ENCODE measurements around the gene FUT6. TPM values are rescaled to one million over a fixed set of nuclear protein-coding genes. Genes with fewer than 3 reads are reported as not detected.
"Not testable (repeated sequence)": the region's sequence is repeated elsewhere in the genome, so short reads cannot be mapped to it uniquely, and the experiment has no call there.

FUT6 gene
- not detected in 2 replicates for total RNA-seq
- long read RNA-seq, result 0 reads

- TF ChIP-seq CTCF (conservative IDR thresholded peaks at IDR 0.05), result no peak
- no peak within 1 kb of the TSS for H3K27ac Mint-ChIP-seq (ENCODE audit: unreplicated experiment)
- no peaks in the 10 kb centered on the region for H3K9me3 Mint-ChIP-seq
- DNase-seq (ENCODE audit: low read depth, low spot score), result no peak
- H3K36me3 Mint-ChIP-seq (ENCODE audit: low read depth), result no peaks in the 10 kb centered on the region
- no peaks in the 10 kb centered on the region for H3K4me1 Mint-ChIP-seq
- no peak within 1 kb of the TSS for H3K4me3 Mint-ChIP-seq
- peaks cover 5% of the 10 kb centered on the region for H3K27me3 Mint-ChIP-seq (ENCODE audit: low read depth)
Measured at GRCh38 chr19:5839065-5840017, at the start of gene FUT6. Gene FUT6 (minus strand): TSS chr19:5839702. CDS start chr19:5832567, 7,135 bp downstream.

- H3K27ac Mint-ChIP-seq (ENCODE audit: unreplicated experiment); H3K9me3 Mint-ChIP-seq: not testable (repeated sequence)
- peaks cover 19% of the 10 kb centered on the region for H3K27me3 Mint-ChIP-seq (ENCODE audit: low read depth)
Measured at GRCh38 chr19:5884065-5884811, 44.7 kb upstream of the FUT6 start.

GRCh38 chr19:5883157-5883873 lies 43.8 kb upstream of the FUT6 start:
- H3K4me3 Mint-ChIP-seq; H3K4me1 Mint-ChIP-seq; DNase-seq (ENCODE audit: low read depth, low spot score); H3K27ac Mint-ChIP-seq (ENCODE audit: unreplicated experiment); H3K9me3 Mint-ChIP-seq; H3K36me3 Mint-ChIP-seq (ENCODE audit: low read depth): not testable (repeated sequence)
- H3K27me3 Mint-ChIP-seq (ENCODE audit: low read depth), result peaks cover 17% of the 10 kb centered on the region

More at GRCh38 chr19:5884065-5884811, 44.7 kb upstream of the FUT6 start:
- not testable (repeated sequence) for DNase-seq (ENCODE audit: low read depth, low spot score); H3K36me3 Mint-ChIP-seq (ENCODE audit: low read depth); H3K4me1 Mint-ChIP-seq; H3K4me3 Mint-ChIP-seq

- no peak overlapping the region for H3K27ac Mint-ChIP-seq (ENCODE audit: unreplicated experiment)
- H3K4me3 Mint-ChIP-seq, result no peak overlapping the region
- H3K4me1 Mint-ChIP-seq, result peaks cover 13% of the 10 kb centered on the region
- H3K27me3 Mint-ChIP-seq (ENCODE audit: low read depth), result peaks cover 20% of the 10 kb centered on the region
- no peaks in the 10 kb centered on the region for H3K36me3 Mint-ChIP-seq (ENCODE audit: low read depth)
- TF ChIP-seq CTCF (conservative IDR thresholded peaks at IDR 0.05), result no peak
- no peak for DNase-seq (ENCODE audit: low read depth, low spot score)
- H3K9me3 Mint-ChIP-seq, result no peaks in the 10 kb centered on the region
Measured at GRCh38 chr19:5882421-5882968, 43.0 kb upstream of the FUT6 start.

- TF ChIP-seq CTCF (conservative IDR thresholded peaks at IDR 0.05), result no peak
- DNase-seq (ENCODE audit: low read depth, low spot score), result no peak
- Mint-ChIP-seq H3K4me3 (no peak overlapping the region), H3K27ac (ENCODE audit: unreplicated experiment) (no peak overlapping the region), H3K36me3 (ENCODE audit: low read depth) (no peaks in the 10 kb centered on the region), H3K9me3 (no peaks in the 10 kb centered on the region), H3K4me1 (peaks cover 13% of the 10 kb centered on the region), H3K27me3 (ENCODE audit: low read depth) (peaks cover 20% of the 10 kb centered on the region)
Measured at GRCh38 chr19:5881543-5882299, 42.2 kb upstream of the FUT6 start.
